Measurements from ENCODE around the gene HPS5. TPM values are rescaled to one million over a fixed set of nuclear protein-coding genes. Genes with fewer than 3 reads are reported as not detected.
A peak's percentile ranks its signal among the peaks of the same experiment; 100 is the strongest.
"Not testable (repeated sequence)": the region's sequence is repeated elsewhere in the genome, so short reads cannot be mapped to it uniquely, and the experiment has no call there.

HPS5 gene
- total RNA-seq, 3 donors from 2014 or later, result 18.7 to 166 (median 57.0) TPM

DNA sequence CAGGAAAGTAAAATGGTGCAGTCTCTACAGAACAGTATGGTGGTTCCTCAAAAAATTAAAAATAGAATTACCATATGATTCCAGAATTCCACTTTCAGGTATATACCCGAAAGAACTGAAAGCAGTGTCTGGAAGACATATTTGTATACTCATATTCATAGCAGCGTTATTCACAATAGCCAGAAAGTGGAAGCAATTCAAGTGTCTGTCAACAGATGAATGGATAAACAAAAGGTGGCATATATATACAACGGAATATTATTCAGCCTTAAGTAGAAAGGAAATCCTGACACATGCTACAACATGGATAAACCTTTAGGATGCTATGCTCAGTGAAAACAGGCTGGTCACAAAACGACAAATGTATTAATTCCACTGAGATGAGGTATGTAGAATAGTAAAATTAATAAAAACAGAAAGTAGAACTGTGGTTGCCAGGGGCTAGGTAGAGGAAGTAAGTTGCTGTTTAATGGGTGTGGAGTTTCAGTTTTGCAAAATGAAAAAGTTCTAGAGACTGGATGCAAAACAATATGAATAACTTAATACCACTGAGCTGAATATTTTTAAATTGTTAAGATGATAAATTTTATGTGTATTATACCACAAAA is 41.4 kb downstream of the HPS5 start:
- Histone ChIP-seq H3K27ac (no peak overlapping the region), H3K9me3 (no peaks in the 10 kb centered on the region), H3K27me3 (no peaks in the 10 kb centered on the region), H3K36me3 (no peaks in the 10 kb centered on the region), H3K4me3 (no peak overlapping the region), H3K4me1 (no peaks in the 10 kb centered on the region)
- intact Hi-C loops (cut with DNase I; ENCODE audit: low total_unique reads), result no loop called here
- TF ChIP-seq, protein P1, sequence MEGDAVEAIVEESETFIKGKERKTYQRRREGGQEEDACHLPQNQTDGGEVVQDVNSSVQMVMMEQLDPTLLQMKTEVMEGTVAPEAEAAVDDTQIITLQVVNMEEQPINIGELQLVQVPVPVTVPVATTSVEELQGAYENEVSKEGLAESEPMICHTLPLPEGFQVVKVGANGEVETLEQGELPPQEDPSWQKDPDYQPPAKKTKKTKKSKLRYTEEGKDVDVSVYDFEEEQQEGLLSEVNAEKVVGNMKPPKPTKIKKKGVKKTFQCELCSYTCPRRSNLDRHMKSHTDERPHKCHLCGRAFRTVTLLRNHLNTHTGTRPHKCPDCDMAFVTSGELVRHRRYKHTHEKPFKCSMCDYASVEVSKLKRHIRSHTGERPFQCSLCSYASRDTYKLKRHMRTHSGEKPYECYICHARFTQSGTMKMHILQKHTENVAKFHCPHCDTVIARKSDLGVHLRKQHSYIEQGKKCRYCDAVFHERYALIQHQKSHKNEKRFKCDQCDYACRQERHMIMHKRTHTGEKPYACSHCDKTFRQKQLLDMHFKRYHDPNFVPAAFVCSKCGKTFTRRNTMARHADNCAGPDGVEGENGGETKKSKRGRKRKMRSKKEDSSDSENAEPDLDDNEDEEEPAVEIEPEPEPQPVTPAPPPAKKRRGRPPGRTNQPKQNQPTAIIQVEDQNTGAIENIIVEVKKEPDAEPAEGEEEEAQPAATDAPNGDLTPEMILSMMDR (IDR thresholded peaks at IDR 0.05), result no peak
- no peak for TF ChIP-seq POLR2A (IDR thresholded peaks at IDR 0.05)
- TF ChIP-seq POLR2AphosphoS5 (IDR thresholded peaks at IDR 0.05), result no peak
- no peak for DNase-seq (ENCODE audit: low spot score in 2 of 2)

DNA sequence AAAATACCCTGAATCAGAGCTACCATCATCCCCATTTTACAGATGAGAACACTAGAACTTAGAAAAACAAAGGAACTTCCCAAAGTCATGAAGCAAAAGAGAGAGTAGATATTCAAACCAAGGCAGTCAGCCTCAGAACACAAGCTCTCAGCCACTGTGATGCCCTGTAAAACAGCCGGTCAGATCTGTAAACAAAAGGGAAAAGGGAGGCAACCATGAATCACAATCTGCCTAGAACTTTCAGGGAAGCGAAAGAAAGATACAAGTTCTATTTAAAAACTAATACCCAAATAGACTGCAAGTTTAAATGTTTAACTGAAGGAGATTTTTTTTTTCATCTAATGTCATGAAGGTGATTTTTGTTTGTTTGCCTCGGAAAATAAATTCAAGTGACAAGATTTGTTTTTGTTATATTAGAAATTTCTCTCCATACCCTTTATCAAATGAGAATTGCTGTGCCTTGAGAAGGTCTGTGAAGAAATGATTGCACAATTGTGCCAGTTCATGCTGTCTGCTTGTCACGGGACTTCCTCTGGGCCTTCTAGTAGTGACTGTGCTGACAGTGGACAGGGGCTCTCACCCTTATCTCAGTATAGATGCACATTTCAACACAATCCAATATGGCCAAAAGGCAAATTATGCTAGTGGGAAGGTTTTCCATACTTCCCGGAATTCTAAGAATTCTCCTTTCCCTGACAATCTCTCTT is 44.2 kb downstream of the HPS5 start:
- Histone ChIP-seq H3K4me3 (no peak overlapping the region), H3K4me1 (no peaks in the 10 kb centered on the region), H3K36me3 (no peaks in the 10 kb centered on the region), H3K9me3 (no peaks in the 10 kb centered on the region), H3K27me3 (no peaks in the 10 kb centered on the region), H3K27ac (no peak overlapping the region)
- TF ChIP-seq POLR2A (IDR thresholded peaks at IDR 0.05) (no peak), POLR2AphosphoS5 (IDR thresholded peaks at IDR 0.05) (no peak)
- TF ChIP-seq, protein P1 (IDR thresholded peaks at IDR 0.05), result no peak
- intact Hi-C loops (cut with DNase I; ENCODE audit: low total_unique reads), result no loop called here
- no peak for DNase-seq (ENCODE audit: low spot score in 2 of 2)

DNA sequence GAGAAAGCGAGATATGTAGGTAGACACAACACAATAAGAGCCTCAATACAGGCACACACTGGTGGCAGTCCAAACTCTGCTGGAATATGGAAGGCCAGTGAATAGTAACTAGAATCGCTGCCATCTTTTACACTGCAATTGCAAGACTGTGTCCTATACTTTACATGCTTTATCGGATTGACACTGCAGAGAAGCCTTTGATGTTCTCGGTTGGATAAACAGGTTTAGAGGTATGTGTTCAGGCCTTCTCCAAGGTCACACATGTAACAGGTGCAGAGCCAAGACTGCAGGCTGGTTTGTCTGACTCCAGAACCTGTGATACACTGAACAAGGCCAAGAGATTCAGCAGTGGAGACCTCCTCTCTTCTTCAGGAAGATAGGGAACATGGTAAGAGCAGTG is 50.7 kb downstream of the HPS5 start:
- Histone ChIP-seq H3K27me3 (no peaks in the 10 kb centered on the region), H3K9me3 (no peaks in the 10 kb centered on the region), H3K4me3 (no peak overlapping the region), H3K4me1 (no peaks in the 10 kb centered on the region), H3K36me3 (no peaks in the 10 kb centered on the region), H3K27ac (no peak overlapping the region)
- intact Hi-C loops (cut with DNase I; ENCODE audit: low total_unique reads), result no loop called here
- TF ChIP-seq POLR2AphosphoS5 (IDR thresholded peaks at IDR 0.05) (no peak), POLR2A (IDR thresholded peaks at IDR 0.05) (no peak)
- TF ChIP-seq, protein P1 (IDR thresholded peaks at IDR 0.05), result no peak
- no peak for DNase-seq (ENCODE audit: low spot score in 2 of 2)

- Histone ChIP-seq H3K36me3 (no peaks in the 10 kb centered on the region), H3K27ac (peak overlapping the region; percentile 17 to 43), H3K27me3 (no peaks in the 10 kb centered on the region), H3K9me3 (no peaks in the 10 kb centered on the region), H3K4me1 (no peaks in the 10 kb centered on the region), H3K4me3 (peak overlapping the region in 1 of 3 donors; percentile 40)
- TF ChIP-seq, protein P1 (IDR thresholded peaks at IDR 0.05), result no peak
- TF ChIP-seq POLR2A (IDR thresholded peaks at IDR 0.05) (no peak), POLR2AphosphoS5 (IDR thresholded peaks at IDR 0.05) (no peak)
- intact Hi-C loops (cut with DNase I; ENCODE audit: low total_unique reads), result no loop called here
- DNase-seq (ENCODE audit: low spot score in 2 of 2), result no peak
Observed at GRCh38 chr11:18270102-18270501, 51.8 kb downstream of the HPS5 start.

GRCh38 chr11:18269252-18269651 is 52.7 kb downstream of the HPS5 start:
- peak overlapping the region in 2 of 3 donors; percentile 11 to 40 for H3K4me3 ChIP-seq
- H3K27me3 ChIP-seq; H3K9me3 ChIP-seq; H3K4me1 ChIP-seq; H3K36me3 ChIP-seq; DNase-seq (ENCODE audit: low spot score in 2 of 2); intact Hi-C loops (cut with DNase I; ENCODE audit: low total_unique reads): not testable (repeated sequence)
- peak overlapping the region in 1 of 2 donors; percentile 43 for H3K27ac ChIP-seq

DNA sequence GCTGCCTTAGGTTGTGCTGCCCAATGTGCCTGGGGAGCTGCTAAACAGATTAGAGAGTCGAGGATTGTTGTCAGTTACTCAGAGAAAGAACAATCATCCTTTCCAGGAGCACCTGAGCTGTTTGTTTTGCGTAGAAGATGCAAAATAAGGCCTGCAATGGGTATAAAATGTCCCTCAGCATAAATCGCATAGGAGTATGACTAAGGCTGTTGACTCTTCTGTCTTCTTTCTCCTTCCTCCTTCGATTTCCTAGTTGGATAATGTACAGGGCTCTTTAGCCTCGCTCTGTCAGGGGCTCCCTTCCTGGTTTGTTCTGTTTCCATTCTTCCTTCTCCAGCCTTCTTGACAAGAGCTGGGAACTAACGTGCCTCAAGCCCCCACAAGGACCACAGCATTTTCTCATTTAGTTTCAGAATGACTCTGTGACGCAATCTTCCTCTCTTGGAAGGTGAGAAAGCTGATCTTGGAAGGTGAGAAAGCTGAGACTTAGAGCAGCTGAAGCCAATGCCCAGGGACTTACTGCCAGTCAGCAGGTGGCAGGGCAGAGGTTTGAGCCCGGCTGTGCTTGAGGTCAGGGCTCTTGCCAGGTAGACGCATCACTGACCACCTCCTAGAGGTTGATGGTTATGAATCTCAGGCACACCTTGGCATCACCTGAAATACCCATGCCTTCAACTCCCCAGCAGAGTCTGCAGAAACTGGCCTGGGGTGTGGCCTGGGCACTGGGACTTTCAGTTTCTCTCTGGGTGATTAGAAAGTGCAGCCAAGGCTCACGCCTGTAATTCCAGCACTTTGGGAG is 54.4 kb downstream of the HPS5 start:
- intact Hi-C loops (cut with DNase I; ENCODE audit: low total_unique reads), result not testable (repeated sequence)

More for the DNA sequence above, 54.4 kb downstream of the HPS5 start:
- not testable (repeated sequence) for DNase-seq (ENCODE audit: low spot score in 2 of 2); H3K36me3 ChIP-seq; H3K4me1 ChIP-seq; H3K9me3 ChIP-seq; H3K27me3 ChIP-seq
- peak overlapping the region; percentile 55 to 60 for H3K27ac ChIP-seq
- H3K4me3 ChIP-seq, result peak overlapping the region in 2 of 3 donors; percentile 39 to 58

Measured in breast epithelium (tissue), 4 donors.